Measurements from ENCODE around the gene IL1R2. TPM values are rescaled to one million over a fixed set of nuclear protein-coding genes. Genes with fewer than 3 reads are reported as not detected.

The IL1R2 gene
- total RNA-seq, 1 experiment from 2014 or later: 10.1 TPM

DNA sequence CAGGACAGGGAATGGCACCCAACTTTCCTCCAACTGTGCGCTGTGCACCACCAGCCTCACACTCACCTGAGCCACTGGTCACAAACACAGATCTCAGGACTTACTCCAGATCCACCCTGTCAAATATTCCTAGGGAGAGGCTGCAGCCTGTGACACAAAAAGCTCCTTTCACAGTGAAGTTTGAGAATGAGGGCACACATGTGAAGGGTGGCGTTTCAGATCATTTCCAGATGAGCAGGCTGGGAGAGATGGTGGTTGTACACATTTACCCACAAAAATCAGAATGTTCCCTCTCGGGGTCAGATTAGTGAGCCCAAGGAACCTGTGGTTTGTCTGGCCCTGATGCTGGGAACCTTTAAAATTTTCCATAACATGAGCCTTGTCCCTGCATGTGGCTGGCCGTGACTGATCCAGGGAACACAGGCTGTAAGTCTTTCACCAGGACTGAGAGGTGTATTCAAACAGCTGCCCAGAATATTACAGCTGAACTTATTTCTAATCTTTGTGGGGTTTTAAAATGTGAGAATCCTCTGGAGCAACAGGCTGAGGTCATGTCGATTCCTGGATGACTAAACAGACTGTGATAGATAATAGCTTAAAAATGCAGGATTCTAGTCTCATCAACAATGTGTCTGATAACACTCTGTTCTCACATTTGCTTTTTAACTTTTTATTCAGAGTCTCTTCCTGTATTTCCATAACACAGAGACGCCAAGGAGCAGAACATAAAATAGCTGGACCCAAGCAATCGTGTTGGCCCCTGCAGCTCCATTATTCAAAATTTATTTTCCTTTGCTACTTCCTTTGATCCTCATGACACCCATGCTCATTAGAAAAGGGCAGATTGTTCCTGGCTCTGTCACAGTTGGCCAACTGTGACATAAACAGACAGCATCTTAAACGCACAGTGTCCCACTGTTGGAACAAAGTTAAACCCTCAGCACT is 35.5 kb downstream of the IL1R2 start:
- CTCF ChIA-PET: interaction anchor here (1.2 to 1.5 kb wide), 2 partner anchors 139 to 213 kb away, joined by 4 read pairs; no protein-coding TSS in a partner anchor
- POLR2A ChIA-PET: no interaction called here
- H3K36me3 ChIP-seq (ENCODE audit: control insufficient read depth, insufficient read depth, low read length): no peaks in the 10 kb centered on the region
- H3K27me3 ChIP-seq (replicated peaks; ENCODE audit: control insufficient read depth, insufficient read depth, low read length): no peaks in the 10 kb centered on the region
- H3K9me3 ChIP-seq: no peaks in the 10 kb centered on the region
- peaks cover 12% of the 10 kb centered on the region for H3K9me3 Mint-ChIP-seq (ENCODE audit: unreplicated experiment)
- H3K27me3 Mint-ChIP-seq (ENCODE audit: insufficient read depth, unreplicated experiment): no peaks in the 10 kb centered on the region
- H3K27ac Mint-ChIP-seq (ENCODE audit: unreplicated experiment): no peak overlapping the region
- H3K4me3 Mint-ChIP-seq (ENCODE audit: unreplicated experiment): no peak overlapping the region
- DNase-seq: no peak
- peaks cover 5% of the 10 kb centered on the region for H3K4me1 Mint-ChIP-seq (ENCODE audit: low read depth, unreplicated experiment)
- no TSS peak for BruUV-seq (replicated peaks)
- H3K36me3 Mint-ChIP-seq (ENCODE audit: insufficient read depth, unreplicated experiment): no peaks in the 10 kb centered on the region
- intact Hi-C loops (cut with micrococcal nuclease; ENCODE audit: unreplicated experiment): loop anchor here (5.0 kb wide), 1 partner anchor 40 kb away; no protein-coding TSS in a partner anchor
- H3K4me3 ChIP-seq (ENCODE audit: low read depth, low read length): no peak overlapping the region
- H3K4me1 ChIP-seq: peaks cover 5% of the 10 kb centered on the region
- TF ChIP-seq, protein P1, sequence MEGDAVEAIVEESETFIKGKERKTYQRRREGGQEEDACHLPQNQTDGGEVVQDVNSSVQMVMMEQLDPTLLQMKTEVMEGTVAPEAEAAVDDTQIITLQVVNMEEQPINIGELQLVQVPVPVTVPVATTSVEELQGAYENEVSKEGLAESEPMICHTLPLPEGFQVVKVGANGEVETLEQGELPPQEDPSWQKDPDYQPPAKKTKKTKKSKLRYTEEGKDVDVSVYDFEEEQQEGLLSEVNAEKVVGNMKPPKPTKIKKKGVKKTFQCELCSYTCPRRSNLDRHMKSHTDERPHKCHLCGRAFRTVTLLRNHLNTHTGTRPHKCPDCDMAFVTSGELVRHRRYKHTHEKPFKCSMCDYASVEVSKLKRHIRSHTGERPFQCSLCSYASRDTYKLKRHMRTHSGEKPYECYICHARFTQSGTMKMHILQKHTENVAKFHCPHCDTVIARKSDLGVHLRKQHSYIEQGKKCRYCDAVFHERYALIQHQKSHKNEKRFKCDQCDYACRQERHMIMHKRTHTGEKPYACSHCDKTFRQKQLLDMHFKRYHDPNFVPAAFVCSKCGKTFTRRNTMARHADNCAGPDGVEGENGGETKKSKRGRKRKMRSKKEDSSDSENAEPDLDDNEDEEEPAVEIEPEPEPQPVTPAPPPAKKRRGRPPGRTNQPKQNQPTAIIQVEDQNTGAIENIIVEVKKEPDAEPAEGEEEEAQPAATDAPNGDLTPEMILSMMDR (IDR thresholded peaks at IDR 0.05; ENCODE audit: insufficient read depth in 1 of 2, low read depth in 1 of 2, low read length in 1 of 2, severe bottlenecking in 1 of 2, unreplicated experiment in 1 of 2): no peak

DNA sequence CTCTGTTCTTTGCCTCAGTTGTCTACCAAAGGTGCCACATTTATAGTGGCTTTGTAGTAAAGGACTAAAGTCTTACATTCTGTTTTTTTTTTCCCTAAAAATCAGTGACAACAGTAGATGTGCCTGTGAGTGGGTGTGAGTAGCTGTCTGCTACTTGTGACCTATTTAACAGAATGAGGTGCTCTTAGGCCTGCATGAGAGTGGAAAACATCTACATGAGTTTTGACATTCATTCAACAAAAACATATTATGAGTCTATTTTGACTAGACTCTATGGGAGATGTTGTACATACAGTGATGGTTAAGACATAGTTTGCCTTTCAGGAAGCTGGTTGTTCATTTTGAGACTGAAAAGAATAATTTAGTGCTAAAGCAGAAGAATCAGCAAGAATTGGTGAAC is 36.7 kb downstream of the IL1R2 start:
- intact Hi-C loops (cut with micrococcal nuclease; ENCODE audit: unreplicated experiment): loop anchor here (5.0 kb wide), 1 partner anchor 39 kb away; no protein-coding TSS in a partner anchor
- Mint-ChIP-seq H3K36me3 (ENCODE audit: insufficient read depth, unreplicated experiment) (no peaks in the 10 kb centered on the region), H3K4me3 (ENCODE audit: unreplicated experiment) (no peak overlapping the region), H3K27ac (ENCODE audit: unreplicated experiment) (no peak overlapping the region), H3K9me3 (ENCODE audit: unreplicated experiment) (peaks cover 12% of the 10 kb centered on the region), H3K27me3 (ENCODE audit: insufficient read depth, unreplicated experiment) (no peaks in the 10 kb centered on the region), H3K4me1 (ENCODE audit: low read depth, unreplicated experiment) (peaks cover 9% of the 10 kb centered on the region)
- no TSS peak for BruUV-seq (replicated peaks)
- Histone ChIP-seq H3K4me3 (ENCODE audit: low read depth, low read length) (no peak overlapping the region), H3K27me3 (replicated peaks; ENCODE audit: control insufficient read depth, insufficient read depth, low read length) (no peaks in the 10 kb centered on the region), H3K36me3 (ENCODE audit: control insufficient read depth, insufficient read depth, low read length) (no peaks in the 10 kb centered on the region), H3K4me1 (peaks cover 9% of the 10 kb centered on the region), H3K9me3 (no peaks in the 10 kb centered on the region)
- CTCF ChIA-PET: no interaction called here
- no peak for DNase-seq
- POLR2A ChIA-PET: no interaction called here
- TF ChIP-seq, protein P1 (IDR thresholded peaks at IDR 0.05; ENCODE audit: insufficient read depth in 1 of 2, low read depth in 1 of 2, low read length in 1 of 2, severe bottlenecking in 1 of 2, unreplicated experiment in 1 of 2): no peak

DNA sequence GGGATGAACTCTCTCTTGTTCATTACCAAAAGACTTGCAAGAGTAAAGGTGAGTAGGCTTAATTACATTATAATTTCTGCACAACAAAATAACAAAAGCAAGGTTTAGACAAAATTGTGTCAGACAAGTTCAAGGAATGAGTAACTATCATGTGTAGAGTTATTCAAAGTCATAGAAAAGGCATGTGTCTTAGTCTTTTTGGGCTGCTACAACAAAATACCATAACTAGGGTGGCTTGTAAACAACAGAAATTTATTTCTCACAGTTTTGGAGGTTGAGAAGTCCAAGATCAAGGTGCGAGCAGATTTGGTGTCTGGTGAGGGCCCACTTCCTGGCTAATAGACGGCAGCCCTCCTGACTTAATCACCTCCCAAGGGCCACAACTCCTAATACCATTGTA is 37.6 kb downstream of the IL1R2 start:
- intact Hi-C loops (cut with micrococcal nuclease; ENCODE audit: unreplicated experiment): loop anchor here (5.0 kb wide), 1 partner anchor 38 kb away; no protein-coding TSS in a partner anchor
- TF ChIP-seq, protein P1 (IDR thresholded peaks at IDR 0.05; ENCODE audit: insufficient read depth in 1 of 2, low read depth in 1 of 2, low read length in 1 of 2, severe bottlenecking in 1 of 2, unreplicated experiment in 1 of 2): no peak
- no peaks in the 10 kb centered on the region for H3K27me3 Mint-ChIP-seq (ENCODE audit: insufficient read depth, unreplicated experiment)

More for the DNA sequence above, 37.6 kb downstream of the IL1R2 start:
- no peaks in the 10 kb centered on the region for H3K36me3 Mint-ChIP-seq (ENCODE audit: insufficient read depth, unreplicated experiment)
- no peak overlapping the region for H3K4me3 Mint-ChIP-seq (ENCODE audit: unreplicated experiment)
- ChIA-PET POLR2A (no interaction called here), CTCF (no interaction called here)
- Histone ChIP-seq H3K27me3 (replicated peaks; ENCODE audit: control insufficient read depth, insufficient read depth, low read length) (no peaks in the 10 kb centered on the region), H3K4me3 (ENCODE audit: low read depth, low read length) (no peak overlapping the region), H3K36me3 (ENCODE audit: control insufficient read depth, insufficient read depth, low read length) (no peaks in the 10 kb centered on the region), H3K4me1 (peaks cover 9% of the 10 kb centered on the region), H3K9me3 (no peaks in the 10 kb centered on the region)
- DNase-seq: no peak
- H3K4me1 Mint-ChIP-seq (ENCODE audit: low read depth, unreplicated experiment): peaks cover 13% of the 10 kb centered on the region
- H3K9me3 Mint-ChIP-seq (ENCODE audit: unreplicated experiment): peaks cover 12% of the 10 kb centered on the region
- no peak overlapping the region for H3K27ac Mint-ChIP-seq (ENCODE audit: unreplicated experiment)
- BruUV-seq (replicated peaks): no TSS peak
